MM.1S (cell line): Measurements from ENCODE around the gene CCDC124.
"Not testable (repeated sequence)": the region's sequence is repeated elsewhere in the genome, so short reads cannot be mapped to it uniquely, and the experiment has no call there.

Experiments used
- DNase-seq: peaks from one replicate; pipeline ENCODE4 v3.0.0-alpha.2; 2015
- H2AFZ ChIP-seq: fragments of 300-600 bp; sonication (generic); 2 replicates; pipeline ENCODE4 v1.6.0; 2016; ENCODE audit warnings: antibody characterized with exemption, low read length
- H3F3A ChIP-seq: fragments of 300-600 bp; sonication (generic); 2 replicates; pipeline ENCODE4 v1.6.1; 2016; ENCODE audit warnings: mild to moderate bottlenecking, antibody characterized with exemption, low read length, moderate library complexity, mixed read lengths; ENCODE audit not compliant: insufficient read depth
- H3K27ac ChIP-seq: fragments of 300-600 bp; sonication (generic); 2 replicates; pipeline ENCODE4 v1.5.1; 2016; ENCODE audit warnings: mild to moderate bottlenecking, low read length
- H3K27me3 ChIP-seq: fragments of 300-600 bp; sonication (generic); replicated peaks from 2 replicates; pipeline ENCODE4 v1.6.0; 2016; ENCODE audit warnings: low read length; ENCODE audit not compliant: insufficient read depth
- H3K36me3 ChIP-seq: fragments of 300-600 bp; sonication (generic); replicated peaks from 2 replicates; pipeline ENCODE4 v1.6.1; 2016; ENCODE audit warnings: mild to moderate bottlenecking, low read length, mixed read lengths; ENCODE audit not compliant: insufficient read depth
- H3K4me1 ChIP-seq: fragments of 300-600 bp; sonication (generic); 2 replicates; pipeline ENCODE4 v1.6.1; 2016; ENCODE audit warnings: low read length, mixed read lengths
- H3K4me2 ChIP-seq: fragments of 300-600 bp; sonication (generic); 2 replicates; pipeline ENCODE4 v1.6.0; 2016; ENCODE audit warnings: low read depth, low read length
- H3K4me3 ChIP-seq: fragments of 300-600 bp; sonication (generic); 2 replicates; pipeline ENCODE4 v1.5.1; 2016; ENCODE audit warnings: low read length, mixed read lengths
- H3K79me2 ChIP-seq: fragments of 300-600 bp; sonication (generic); 2 replicates; pipeline ENCODE4 v1.6.1; 2016; ENCODE audit warnings: mixed run types, low read length, mixed read lengths
- H3K9ac ChIP-seq: fragments of 300-600 bp; sonication (generic); 2 replicates; pipeline ENCODE4 v1.6.1; 2016; ENCODE audit warnings: low read length, mixed read lengths
- H3K9me2 ChIP-seq: fragments of 300-600 bp; sonication (generic); replicated peaks from 2 replicates; pipeline ENCODE4 v1.6.1; 2016; ENCODE audit warnings: mild to moderate bottlenecking, low read length, mixed read lengths; ENCODE audit not compliant: insufficient read depth
- H3K9me3 ChIP-seq: fragments of 300-600 bp; sonication (generic); replicated peaks from 2 replicates; pipeline ENCODE4 v1.6.1; 2016; ENCODE audit warnings: mild to moderate bottlenecking, low read length, mixed read lengths; ENCODE audit not compliant: insufficient read depth
- H4K20me1 ChIP-seq: fragments of 300-600 bp; sonication (generic); 2 replicates; pipeline ENCODE4 v1.6.1; 2016; ENCODE audit warnings: mild to moderate bottlenecking, low read length, moderate library complexity, mixed read lengths; ENCODE audit not compliant: insufficient read depth
- CTCF ChIP-seq: fragments of 300-600 bp; sonication (generic); IDR thresholded peaks from 2 replicates; pipeline ENCODE4 v1.5.1; 2016; ENCODE audit warnings: antibody characterized with exemption, low read length, mixed read lengths
- EZH2 ChIP-seq: fragments of 300-600 bp; sonication (generic); optimal IDR thresholded peaks from 2 replicates; pipeline ENCODE3; 2017; ENCODE audit warnings: low read depth, mild to moderate bottlenecking, antibody characterized with exemption, low read length, mixed read lengths
- EZH2phosphoT487 ChIP-seq: fragments of 300-600 bp; sonication (generic); IDR thresholded peaks from 2 replicates; pipeline ENCODE4 v1.6.1; 2018; ENCODE audit warnings: antibody characterized with exemption, low read length

CCDC124 gene

GRCh38 chr19:17985037-17985818, 52.4 kb downstream of the CCDC124 start:
- Histone ChIP-seq H3K9me3 (no peaks in the 10 kb centered on the region), H4K20me1 (no peaks in the 10 kb centered on the region), H3K9ac (no peak overlapping the region), H3K4me3 (no peak overlapping the region), H3K4me2 (no peak overlapping the region), H2AFZ (no peak overlapping the region), H3K4me1 (no peaks in the 10 kb centered on the region), H3F3A (no peaks in the 10 kb centered on the region), H3K79me2 (no peaks in the 10 kb centered on the region), H3K9me2 (no peaks in the 10 kb centered on the region), H3K27ac (no peak overlapping the region), H3K36me3 (no peaks in the 10 kb centered on the region), H3K27me3 (peaks cover 94% of the 10 kb centered on the region)
- no peak for TF ChIP-seq EZH2phosphoT487
- no peak for TF ChIP-seq CTCF
- TF ChIP-seq EZH2 = no peak
- DNase-seq = no peak

- not testable (repeated sequence) for H3F3A ChIP-seq, H3K27ac ChIP-seq
- peaks cover 91% of the 10 kb centered on the region for H3K27me3 ChIP-seq
Observed at GRCh38 chr19:17986569-17986968, 53.8 kb downstream of the CCDC124 start.

GRCh38 chr19:17988161-17988560, 55.3 kb downstream of the CCDC124 start:
- H4K20me1 ChIP-seq = no peaks in the 10 kb centered on the region
- H3K27ac ChIP-seq = no peak overlapping the region
- no peaks in the 10 kb centered on the region for H3K9me3 ChIP-seq
- no peak overlapping the region for H3K4me2 ChIP-seq
- H2AFZ ChIP-seq = no peak overlapping the region
- H3K9me2 ChIP-seq = no peaks in the 10 kb centered on the region
- no peak overlapping the region for H3K9ac ChIP-seq
- no peaks in the 10 kb centered on the region for H3F3A ChIP-seq
- no peak for DNase-seq
- no peaks in the 10 kb centered on the region for H3K4me1 ChIP-seq
- TF ChIP-seq CTCF (no peak), EZH2phosphoT487 (no peak), EZH2 (no peak)
- no peak overlapping the region for H3K4me3 ChIP-seq
- H3K36me3 ChIP-seq = no peaks in the 10 kb centered on the region
- no peaks in the 10 kb centered on the region for H3K79me2 ChIP-seq
- H3K27me3 ChIP-seq = peaks cover 91% of the 10 kb centered on the region

More at GRCh38 chr19:17986569-17986968, 53.8 kb downstream of the CCDC124 start:
- not testable (repeated sequence) for H3K9me3 ChIP-seq, H3K4me1 ChIP-seq, H3K4me2 ChIP-seq, DNase-seq, H3K79me2 ChIP-seq, H3K4me3 ChIP-seq, H4K20me1 ChIP-seq, H3K36me3 ChIP-seq, H3K9me2 ChIP-seq, H2AFZ ChIP-seq, H3K9ac ChIP-seq

GRCh38 chr19:17989425-17990094, 56.7 kb downstream of the CCDC124 start:
- Histone ChIP-seq H3K4me3 (no peak overlapping the region), H4K20me1 (no peaks in the 10 kb centered on the region), H3K9me3 (no peaks in the 10 kb centered on the region), H3F3A (no peaks in the 10 kb centered on the region), H3K36me3 (no peaks in the 10 kb centered on the region), H3K9me2 (no peaks in the 10 kb centered on the region), H3K9ac (no peak overlapping the region), H3K4me1 (no peaks in the 10 kb centered on the region), H3K4me2 (no peak overlapping the region), H3K27me3 (peaks cover 92% of the 10 kb centered on the region), H3K27ac (no peak overlapping the region), H3K79me2 (no peaks in the 10 kb centered on the region), H2AFZ (no peak overlapping the region)
- no peak for DNase-seq
- TF ChIP-seq CTCF = no peak
- TF ChIP-seq EZH2phosphoT487 = no peak
- no peak for TF ChIP-seq EZH2
